ENCODE measurements around the gene RPS6KA3. TPM values are rescaled to one million over a fixed set of nuclear protein-coding genes. Genes with fewer than 3 reads are reported as not detected.
A peak's percentile ranks its signal among the peaks of the same experiment; 100 is the strongest.
"Not testable (repeated sequence)": the region's sequence is repeated elsewhere in the genome, so short reads cannot be mapped to it uniquely, and the experiment has no call there.

The RPS6KA3 gene
- total RNA-seq, 2 donors from 2014 or later, result 64.5 to 82.4 TPM

- no peak overlapping the region for H3K4me3 Mint-ChIP-seq
- H3K27ac Mint-ChIP-seq, result peak overlapping the region; percentile 71 to 76
- H3K27me3 Mint-ChIP-seq, result no peaks in the 10 kb centered on the region
- peak; percentile 71 to 81 for ATAC-seq
- peaks cover 6% of the 10 kb centered on the region for H3K36me3 Mint-ChIP-seq
- no peaks in the 10 kb centered on the region for H3K9me3 Mint-ChIP-seq
- H3K4me1 Mint-ChIP-seq (ENCODE audit: low read depth in 2 of 2), result peaks cover 29 to 44% of the 10 kb centered on the region in 2 donors
- DNase-seq (ENCODE audit: low spot score), result peak; percentile 73
Measured at GRCh38 chrX:20252381-20253231, 14.1 kb downstream of the RPS6KA3 start.

- H3K4me3 Mint-ChIP-seq, result no peak overlapping the region
- H3K27ac Mint-ChIP-seq, result peak overlapping the region; percentile 71 to 76
- H3K27me3 Mint-ChIP-seq, result no peaks in the 10 kb centered on the region
- H3K9me3 Mint-ChIP-seq, result no peaks in the 10 kb centered on the region
- H3K36me3 Mint-ChIP-seq, result peaks cover 6% of the 10 kb centered on the region
- ATAC-seq (no peak), DNase-seq (ENCODE audit: low spot score) (no peak)
- peaks cover 29 to 44% of the 10 kb centered on the region in 2 donors for H3K4me1 Mint-ChIP-seq (ENCODE audit: low read depth in 2 of 2)
Measured at GRCh38 chrX:20251691-20252090, 15.0 kb downstream of the RPS6KA3 start.

- peaks cover 24 to 42% of the 10 kb centered on the region in 2 donors for H3K4me1 Mint-ChIP-seq (ENCODE audit: low read depth in 2 of 2)
- DNase-seq (ENCODE audit: low spot score); H3K27ac Mint-ChIP-seq; H3K9me3 Mint-ChIP-seq; H3K36me3 Mint-ChIP-seq; ATAC-seq; H3K4me3 Mint-ChIP-seq; H3K27me3 Mint-ChIP-seq: not testable (repeated sequence)
Measured at GRCh38 chrX:20250146-20250545, 16.6 kb downstream of the RPS6KA3 start.

- Mint-ChIP-seq H3K27me3 (no peaks in the 10 kb centered on the region), H3K4me1 (ENCODE audit: low read depth in 2 of 2) (peaks cover 18 to 32% of the 10 kb centered on the region in 2 donors), H3K27ac (peak overlapping the region; percentile 35 to 58), H3K36me3 (peaks cover 6% of the 10 kb centered on the region), H3K4me3 (no peak overlapping the region), H3K9me3 (no peaks in the 10 kb centered on the region)
- no peak for DNase-seq (ENCODE audit: low spot score)
- no peak for ATAC-seq
Measured at GRCh38 chrX:20248592-20249192, 18.0 kb downstream of the RPS6KA3 start.

- ATAC-seq (no peak), DNase-seq (ENCODE audit: low spot score) (no peak)
- Mint-ChIP-seq H3K27me3 (no peaks in the 10 kb centered on the region), H3K4me1 (ENCODE audit: low read depth in 2 of 2) (peaks cover 11 to 16% of the 10 kb centered on the region in 2 donors), H3K9me3 (peaks cover 2% of the 10 kb centered on the region), H3K27ac (no peak overlapping the region), H3K4me3 (no peak overlapping the region), H3K36me3 (peaks cover 6% of the 10 kb centered on the region)
Measured at GRCh38 chrX:20244931-20245330, 21.8 kb downstream of the RPS6KA3 start.

- H3K4me1 Mint-ChIP-seq (ENCODE audit: low read depth in 2 of 2), result peaks cover 26 to 30% of the 10 kb centered on the region in 2 donors
- no peak overlapping the region for H3K27ac Mint-ChIP-seq
- DNase-seq (ENCODE audit: low spot score) (no peak), ATAC-seq (no peak)
- no peaks in the 10 kb centered on the region for H3K27me3 Mint-ChIP-seq
- peaks cover 11% of the 10 kb centered on the region for H3K36me3 Mint-ChIP-seq
- peaks cover 2% of the 10 kb centered on the region for H3K9me3 Mint-ChIP-seq
- no peak overlapping the region for H3K4me3 Mint-ChIP-seq
Measured at GRCh38 chrX:20240201-20240600, 26.5 kb downstream of the RPS6KA3 start.

- ATAC-seq (peak in 1 of 2 donors; percentile 43), DNase-seq (ENCODE audit: low spot score) (no peak)
- Mint-ChIP-seq H3K4me1 (ENCODE audit: low read depth in 2 of 2) (peaks cover 26 to 30% of the 10 kb centered on the region in 2 donors), H3K4me3 (peak overlapping the region; percentile 5), H3K27me3 (no peaks in the 10 kb centered on the region), H3K27ac (peak overlapping the region; percentile 29 to 34), H3K36me3 (peaks cover 12% of the 10 kb centered on the region), H3K9me3 (peaks cover 2% of the 10 kb centered on the region)
Measured at GRCh38 chrX:20237864-20238263, 28.8 kb downstream of the RPS6KA3 start.

- Mint-ChIP-seq H3K27me3 (peaks cover 0 to 5% of the 10 kb centered on the region in 2 donors), H3K36me3 (peaks cover 5% of the 10 kb centered on the region), H3K4me3 (no peak overlapping the region), H3K9me3 (no peaks in the 10 kb centered on the region), H3K4me1 (ENCODE audit: low read depth in 2 of 2) (peaks cover 24 to 30% of the 10 kb centered on the region in 2 donors), H3K27ac (no peak overlapping the region)
- no peak for DNase-seq (ENCODE audit: low spot score)
- no peak for ATAC-seq
Measured at GRCh38 chrX:20235755-20236154, 31.0 kb downstream of the RPS6KA3 start.

- Mint-ChIP-seq H3K27me3 (peaks cover 0 to 7% of the 10 kb centered on the region in 2 donors), H3K4me1 (ENCODE audit: low read depth in 2 of 2) (peaks cover 21 to 35% of the 10 kb centered on the region in 2 donors), H3K36me3 (peaks cover 19% of the 10 kb centered on the region), H3K27ac (no peak overlapping the region), H3K9me3 (no peaks in the 10 kb centered on the region), H3K4me3 (no peak overlapping the region)
- ATAC-seq (no peak), DNase-seq (ENCODE audit: low spot score) (no peak)
Measured at GRCh38 chrX:20233336-20233735, 33.4 kb downstream of the RPS6KA3 start.

- no peak for DNase-seq (ENCODE audit: low spot score)
- H3K36me3 Mint-ChIP-seq, result peaks cover 23% of the 10 kb centered on the region
- no peaks in the 10 kb centered on the region for H3K9me3 Mint-ChIP-seq
- H3K27me3 Mint-ChIP-seq, result peaks cover 0 to 10% of the 10 kb centered on the region in 2 donors
- H3K4me3 Mint-ChIP-seq, result no peak overlapping the region
- no peak overlapping the region for H3K27ac Mint-ChIP-seq
- ATAC-seq, result no peak
- peaks cover 10 to 30% of the 10 kb centered on the region in 2 donors for H3K4me1 Mint-ChIP-seq (ENCODE audit: low read depth in 2 of 2)
Measured at GRCh38 chrX:20231598-20231997, 35.1 kb downstream of the RPS6KA3 start.

- Mint-ChIP-seq H3K27me3 (peaks cover 0 to 12% of the 10 kb centered on the region in 2 donors), H3K9me3 (no peaks in the 10 kb centered on the region), H3K36me3 (peaks cover 21% of the 10 kb centered on the region), H3K4me1 (ENCODE audit: low read depth in 2 of 2) (peaks cover 9 to 29% of the 10 kb centered on the region in 2 donors), H3K4me3 (no peak overlapping the region), H3K27ac (no peak overlapping the region)
- DNase-seq (ENCODE audit: low spot score), result no peak
- no peak for ATAC-seq
Measured at GRCh38 chrX:20230406-20230805, 36.3 kb downstream of the RPS6KA3 start.

GRCh38 chrX:20229155-20229554 lies 37.6 kb downstream of the RPS6KA3 start:
- Mint-ChIP-seq H3K4me3 (no peak overlapping the region), H3K36me3 (peaks cover 18% of the 10 kb centered on the region), H3K27me3 (peaks cover 0 to 12% of the 10 kb centered on the region in 2 donors), H3K4me1 (ENCODE audit: low read depth in 2 of 2) (peaks cover 12 to 39% of the 10 kb centered on the region in 2 donors), H3K27ac (no peak overlapping the region), H3K9me3 (no peaks in the 10 kb centered on the region)
- no peak for DNase-seq (ENCODE audit: low spot score)
- ATAC-seq, result no peak

GRCh38 chrX:20228245-20228644 lies 38.5 kb downstream of the RPS6KA3 start:
- Mint-ChIP-seq H3K27me3 (peaks cover 0 to 12% of the 10 kb centered on the region in 2 donors), H3K27ac (peak overlapping the region in 1 of 2 donors; percentile 21), H3K4me3 (no peak overlapping the region), H3K36me3 (peaks cover 18% of the 10 kb centered on the region), H3K9me3 (no peaks in the 10 kb centered on the region), H3K4me1 (ENCODE audit: low read depth in 2 of 2) (peaks cover 12 to 39% of the 10 kb centered on the region in 2 donors)
- ATAC-seq (no peak), DNase-seq (ENCODE audit: low spot score) (no peak)

GRCh38 chrX:20227116-20227515 lies 39.6 kb downstream of the RPS6KA3 start:
- Mint-ChIP-seq H3K36me3 (peaks cover 18% of the 10 kb centered on the region), H3K27ac (peak overlapping the region in 1 of 2 donors; percentile 44), H3K4me3 (no peak overlapping the region), H3K4me1 (ENCODE audit: low read depth in 2 of 2) (peaks cover 12 to 39% of the 10 kb centered on the region in 2 donors), H3K9me3 (no peaks in the 10 kb centered on the region), H3K27me3 (peaks cover 0 to 12% of the 10 kb centered on the region in 2 donors)
- ATAC-seq (no peak), DNase-seq (ENCODE audit: low spot score) (no peak)
